ENCODE data around the gene ARL15.

The ARL15 gene

DNA sequence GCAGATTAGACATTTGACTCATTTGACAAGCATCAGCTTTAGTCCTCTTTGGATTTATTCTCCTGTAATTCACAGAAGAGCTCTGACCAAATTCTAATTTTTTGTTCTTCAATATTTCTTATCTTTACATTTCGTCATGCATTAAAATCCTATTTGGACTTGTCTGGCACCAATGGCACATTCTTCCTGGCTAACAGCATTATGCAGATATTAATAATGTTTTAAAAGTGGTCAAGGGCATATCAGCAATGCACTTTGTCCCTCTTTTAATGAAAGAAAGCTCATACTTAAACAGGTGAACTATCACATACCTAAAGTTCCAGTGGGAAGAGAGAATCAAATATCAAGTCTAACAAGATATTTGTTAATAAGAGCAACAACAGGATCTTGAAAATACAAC is 270.4 kb downstream of the ARL15 start:
- WGBS (ENCODE audit: insufficient coverage), result no CpG with 5 or more reads among the region's 1 CpG
- ChIA-PET CTCF (no interaction called here), POLR2A (no interaction called here)
- Histone ChIP-seq H3K27ac (ENCODE audit: insufficient read depth in 1 of 2, low read depth in 1 of 2, low read length in 2 of 2, poor library complexity in 1 of 2, severe bottlenecking in 2 of 2) (no peak overlapping the region), H3K36me3 (ENCODE audit: control insufficient read depth in 4 of 4, insufficient read depth in 4 of 4, low read length in 3 of 4) (no peaks in the 10 kb centered on the region), H3K27me3 (replicated peaks in 2 of 5; ENCODE audit: control insufficient read depth in 4 of 5, insufficient read depth in 5 of 5, low read length in 4 of 5) (no peaks in the 10 kb centered on the region), H3K9me3 (ENCODE audit: control extremely low read depth in 1 of 5, control insufficient read depth in 4 of 5, insufficient read depth in 2 of 5, low read depth in 1 of 5, low read length in 4 of 5) (no peaks in the 10 kb centered on the region), H3K4me1 (ENCODE audit: control extremely low read depth in 1 of 4, control insufficient read depth in 4 of 4, insufficient read depth in 4 of 4, low read length in 3 of 4) (no peaks in the 10 kb centered on the region), H3K4me3 (ENCODE audit: control insufficient read depth in 1 of 7, extremely low read depth in 1 of 7, insufficient read depth in 4 of 7, low read depth in 2 of 7, low read length in 6 of 7) (no peak overlapping the region)
- DNase-seq, result no peak

DNA sequence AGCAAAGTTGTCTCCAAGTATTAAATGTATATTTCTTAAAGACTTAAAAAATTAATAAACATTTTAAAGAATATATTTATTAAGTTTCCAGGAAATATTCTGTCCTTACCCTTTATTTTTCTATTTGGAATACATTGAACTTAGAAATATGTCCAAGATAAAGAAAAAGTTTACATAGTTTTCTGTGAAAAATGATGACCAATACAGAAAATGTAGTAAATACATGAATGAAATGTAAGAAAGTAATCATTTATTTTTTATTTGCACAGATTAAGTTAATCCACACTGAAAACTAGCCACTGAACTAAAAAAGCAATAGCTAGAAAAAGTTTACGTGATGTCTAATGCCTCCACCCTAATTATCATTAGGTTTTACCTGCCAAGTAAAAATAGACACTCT is 273.2 kb downstream of the ARL15 start:
- CTCF ChIA-PET, result no interaction called here
- Histone ChIP-seq H3K4me1 (ENCODE audit: control extremely low read depth in 1 of 4, control insufficient read depth in 4 of 4, insufficient read depth in 4 of 4, low read length in 3 of 4) (no peaks in the 10 kb centered on the region), H3K27ac (ENCODE audit: insufficient read depth in 1 of 2, low read depth in 1 of 2, low read length in 2 of 2, poor library complexity in 1 of 2, severe bottlenecking in 2 of 2) (no peak overlapping the region), H3K4me3 (ENCODE audit: control insufficient read depth in 1 of 7, extremely low read depth in 1 of 7, insufficient read depth in 4 of 7, low read depth in 2 of 7, low read length in 6 of 7) (no peak overlapping the region), H3K36me3 (ENCODE audit: control insufficient read depth in 4 of 4, insufficient read depth in 4 of 4, low read length in 3 of 4) (no peaks in the 10 kb centered on the region), H3K9me3 (ENCODE audit: control extremely low read depth in 1 of 5, control insufficient read depth in 4 of 5, insufficient read depth in 2 of 5, low read depth in 1 of 5, low read length in 4 of 5) (no peaks in the 10 kb centered on the region), H3K27me3 (replicated peaks in 2 of 5; ENCODE audit: control insufficient read depth in 4 of 5, insufficient read depth in 5 of 5, low read length in 4 of 5) (no peaks in the 10 kb centered on the region)
- WGBS (ENCODE audit: insufficient coverage), result 80% methylated on average over 1 of the region's 1 CpG
- POLR2A ChIA-PET, result no interaction called here
- DNase-seq, result no peak

DNA sequence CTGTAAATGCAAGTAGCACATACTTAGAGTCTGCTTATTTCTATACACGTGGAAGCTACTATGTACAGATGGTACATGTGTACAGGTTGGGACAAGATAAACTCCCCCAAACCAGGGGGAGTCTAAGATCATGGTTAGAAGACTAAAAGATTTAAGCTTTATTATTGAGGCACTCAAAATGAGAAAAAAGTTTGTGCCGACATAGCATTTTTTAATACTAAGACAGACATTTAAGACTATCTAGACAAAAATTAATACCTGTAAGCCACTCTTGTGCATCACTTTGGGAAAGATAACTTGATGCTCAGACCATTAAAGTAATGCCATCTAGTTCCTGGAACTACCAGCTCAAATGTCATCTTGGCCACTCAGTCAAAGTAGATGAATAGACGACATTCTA is 279.4 kb downstream of the ARL15 start:
- H3K4me1 ChIP-seq (ENCODE audit: control extremely low read depth in 1 of 4, control insufficient read depth in 4 of 4, insufficient read depth in 4 of 4, low read length in 3 of 4), result no peaks in the 10 kb centered on the region
- H3K9me3 ChIP-seq (ENCODE audit: control extremely low read depth in 1 of 5, control insufficient read depth in 4 of 5, insufficient read depth in 2 of 5, low read depth in 1 of 5, low read length in 4 of 5), result no peaks in the 10 kb centered on the region
- CTCF ChIA-PET, result interaction anchor here (0.6 to 0.8 kb wide), 2 partner anchors 24 to 604 kb away, joined by 3 read pairs; no protein-coding TSS in a partner anchor
- H3K4me3 ChIP-seq (ENCODE audit: control insufficient read depth in 1 of 7, extremely low read depth in 1 of 7, insufficient read depth in 4 of 7, low read depth in 2 of 7, low read length in 6 of 7), result no peak overlapping the region
- H3K27ac ChIP-seq (ENCODE audit: insufficient read depth in 1 of 2, low read depth in 1 of 2, low read length in 2 of 2, poor library complexity in 1 of 2, severe bottlenecking in 2 of 2), result no peak overlapping the region
- no peak for DNase-seq
- H3K36me3 ChIP-seq (ENCODE audit: control insufficient read depth in 4 of 4, insufficient read depth in 4 of 4, low read length in 3 of 4), result no peaks in the 10 kb centered on the region
- WGBS (ENCODE audit: insufficient coverage), result 100% methylated on average over 2 of the region's 3 CpGs
- POLR2A ChIA-PET, result no interaction called here
- H3K27me3 ChIP-seq (replicated peaks in 2 of 5; ENCODE audit: control insufficient read depth in 4 of 5, insufficient read depth in 5 of 5, low read length in 4 of 5), result no peaks in the 10 kb centered on the region

DNA sequence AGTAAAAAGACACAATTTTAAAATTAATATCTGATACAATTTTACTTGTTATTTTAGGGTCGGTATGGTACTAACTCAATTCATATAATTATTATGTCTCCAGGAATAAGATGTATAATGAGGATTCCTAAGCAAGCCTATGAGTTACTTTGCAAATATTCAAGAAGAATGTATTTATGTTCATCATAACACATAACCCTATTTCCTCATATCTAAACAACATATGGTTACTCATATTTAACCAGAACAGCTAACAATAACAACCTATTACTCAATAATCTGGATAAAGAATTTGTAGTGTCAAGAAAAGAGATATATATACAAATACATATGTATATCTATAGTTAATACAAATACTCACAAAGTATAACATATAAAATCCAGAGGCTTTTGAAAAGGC is 285.9 kb downstream of the ARL15 start:
- CTCF ChIA-PET, result no interaction called here

DNA sequence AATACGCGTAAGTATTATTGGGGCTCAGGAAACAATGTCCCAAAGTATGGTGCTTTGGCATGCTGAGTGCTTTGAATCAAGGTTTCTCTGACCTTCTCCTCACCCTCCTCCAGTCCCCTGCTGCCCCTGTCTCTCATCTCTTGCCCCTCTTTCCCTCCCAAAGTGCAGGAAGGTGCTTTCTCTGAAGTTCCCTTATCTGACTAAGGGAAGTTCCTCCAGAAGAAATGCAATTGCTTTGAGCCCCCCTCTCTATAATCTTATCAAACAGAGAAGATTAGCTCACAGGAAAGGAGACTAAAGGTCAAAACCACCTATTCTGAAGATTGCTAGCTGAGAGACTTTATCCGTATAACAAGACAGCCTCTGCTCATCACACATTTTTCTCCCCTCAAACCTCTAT is 288.1 kb downstream of the ARL15 start:
- POLR2A ChIA-PET, result no interaction called here

More for the DNA sequence above, 285.9 kb downstream of the ARL15 start:
- no peaks in the 10 kb centered on the region for H3K9me3 ChIP-seq (ENCODE audit: control extremely low read depth in 1 of 5, control insufficient read depth in 4 of 5, insufficient read depth in 2 of 5, low read depth in 1 of 5, low read length in 4 of 5)
- WGBS (ENCODE audit: insufficient coverage), result no CpG with 5 or more reads among the region's 1 CpG
- H3K27ac ChIP-seq (ENCODE audit: insufficient read depth in 1 of 2, low read depth in 1 of 2, low read length in 2 of 2, poor library complexity in 1 of 2, severe bottlenecking in 2 of 2), result no peak overlapping the region
- POLR2A ChIA-PET, result no interaction called here
- H3K27me3 ChIP-seq (replicated peaks in 2 of 5; ENCODE audit: control insufficient read depth in 4 of 5, insufficient read depth in 5 of 5, low read length in 4 of 5), result no peaks in the 10 kb centered on the region
- H3K4me1 ChIP-seq (ENCODE audit: control extremely low read depth in 1 of 4, control insufficient read depth in 4 of 4, insufficient read depth in 4 of 4, low read length in 3 of 4), result peaks cover 0 to 20% (median 16%) of the 10 kb centered on the region in 4 experiments
- no peaks in the 10 kb centered on the region for H3K36me3 ChIP-seq (ENCODE audit: control insufficient read depth in 4 of 4, insufficient read depth in 4 of 4, low read length in 3 of 4)
- no peak overlapping the region for H3K4me3 ChIP-seq (ENCODE audit: control insufficient read depth in 1 of 7, extremely low read depth in 1 of 7, insufficient read depth in 4 of 7, low read depth in 2 of 7, low read length in 6 of 7)
- DNase-seq, result no peak

DNA sequence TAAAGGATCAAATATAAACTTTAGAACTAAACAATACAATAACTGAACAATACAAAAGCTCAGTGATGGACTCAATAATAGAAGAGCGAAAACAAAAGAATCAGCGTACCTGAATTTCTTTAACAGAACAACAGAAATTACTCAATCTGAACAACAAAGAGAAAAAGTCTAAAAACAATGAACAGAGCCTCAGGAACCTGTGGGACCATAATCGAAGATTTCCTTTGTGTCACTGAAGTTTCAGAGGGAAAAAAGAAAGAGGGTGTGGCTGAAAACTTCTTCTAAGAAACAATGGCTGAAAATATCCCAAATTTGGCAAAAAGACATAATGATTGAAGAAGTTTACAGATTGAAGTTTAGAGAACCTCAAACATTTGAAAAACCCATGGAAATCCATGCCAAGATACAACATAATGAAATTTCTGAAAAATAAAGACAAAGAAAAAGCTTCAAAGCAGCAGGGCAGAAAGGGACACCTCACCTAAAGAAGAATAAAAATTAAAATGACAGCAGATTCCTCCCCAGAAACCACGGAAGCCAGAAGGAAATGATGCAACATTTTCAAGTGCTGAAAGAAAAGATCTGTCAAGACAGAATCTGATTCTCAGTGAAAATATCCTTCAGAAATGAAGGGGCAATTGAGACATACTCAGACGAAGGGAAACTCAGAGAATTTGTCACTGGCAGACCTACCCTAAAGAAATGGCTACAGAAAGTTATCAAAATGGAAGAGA is 288.8 kb downstream of the ARL15 start:
- 28% methylated on average over 3 of the region's 5 CpGs for WGBS (ENCODE audit: insufficient coverage)
- Histone ChIP-seq H3K9me3 (ENCODE audit: control extremely low read depth in 1 of 5, control insufficient read depth in 4 of 5, insufficient read depth in 2 of 5, low read depth in 1 of 5, low read length in 4 of 5) (no peaks in the 10 kb centered on the region), H3K4me1 (ENCODE audit: control extremely low read depth in 1 of 4, control insufficient read depth in 4 of 4, insufficient read depth in 4 of 4, low read length in 3 of 4) (peaks cover 0 to 20% (median 16%) of the 10 kb centered on the region in 4 experiments), H3K36me3 (ENCODE audit: control insufficient read depth in 4 of 4, insufficient read depth in 4 of 4, low read length in 3 of 4) (no peaks in the 10 kb centered on the region), H3K27ac (ENCODE audit: insufficient read depth in 1 of 2, low read depth in 1 of 2, low read length in 2 of 2, poor library complexity in 1 of 2, severe bottlenecking in 2 of 2) (peak overlapping the region in 1 of 2 experiments; percentile 46), H3K4me3 (ENCODE audit: control insufficient read depth in 1 of 7, extremely low read depth in 1 of 7, insufficient read depth in 4 of 7, low read depth in 2 of 7, low read length in 6 of 7) (peak overlapping the region in 3 of 7 experiments; percentile 12 to 32 (median 31)), H3K27me3 (replicated peaks in 2 of 5; ENCODE audit: control insufficient read depth in 4 of 5, insufficient read depth in 5 of 5, low read length in 4 of 5) (no peaks in the 10 kb centered on the region)
- POLR2A ChIA-PET, result no interaction called here
- CTCF ChIA-PET, result no interaction called here
- peak; percentile 14 to 72 (median 64) for DNase-seq

More for the DNA sequence above, 288.1 kb downstream of the ARL15 start:
- peak in 1 of 3 donors; percentile 11 for DNase-seq
- H3K4me3 ChIP-seq (ENCODE audit: control insufficient read depth in 1 of 7, extremely low read depth in 1 of 7, insufficient read depth in 4 of 7, low read depth in 2 of 7, low read length in 6 of 7), result peak overlapping the region in 3 of 7 experiments; percentile 12 to 32 (median 31)
- H3K36me3 ChIP-seq (ENCODE audit: control insufficient read depth in 4 of 4, insufficient read depth in 4 of 4, low read length in 3 of 4), result no peaks in the 10 kb centered on the region
- CTCF ChIA-PET, result no interaction called here
- 75% methylated on average over 2 of the region's 3 CpGs for WGBS (ENCODE audit: insufficient coverage)
- H3K4me1 ChIP-seq (ENCODE audit: control extremely low read depth in 1 of 4, control insufficient read depth in 4 of 4, insufficient read depth in 4 of 4, low read length in 3 of 4), result peaks cover 0 to 20% (median 16%) of the 10 kb centered on the region in 4 experiments
- no peaks in the 10 kb centered on the region for H3K27me3 ChIP-seq (replicated peaks in 2 of 5; ENCODE audit: control insufficient read depth in 4 of 5, insufficient read depth in 5 of 5, low read length in 4 of 5)
- H3K27ac ChIP-seq (ENCODE audit: insufficient read depth in 1 of 2, low read depth in 1 of 2, low read length in 2 of 2, poor library complexity in 1 of 2, severe bottlenecking in 2 of 2), result peak overlapping the region in 1 of 2 experiments; percentile 46
- no peaks in the 10 kb centered on the region for H3K9me3 ChIP-seq (ENCODE audit: control extremely low read depth in 1 of 5, control insufficient read depth in 4 of 5, insufficient read depth in 2 of 5, low read depth in 1 of 5, low read length in 4 of 5)

DNA sequence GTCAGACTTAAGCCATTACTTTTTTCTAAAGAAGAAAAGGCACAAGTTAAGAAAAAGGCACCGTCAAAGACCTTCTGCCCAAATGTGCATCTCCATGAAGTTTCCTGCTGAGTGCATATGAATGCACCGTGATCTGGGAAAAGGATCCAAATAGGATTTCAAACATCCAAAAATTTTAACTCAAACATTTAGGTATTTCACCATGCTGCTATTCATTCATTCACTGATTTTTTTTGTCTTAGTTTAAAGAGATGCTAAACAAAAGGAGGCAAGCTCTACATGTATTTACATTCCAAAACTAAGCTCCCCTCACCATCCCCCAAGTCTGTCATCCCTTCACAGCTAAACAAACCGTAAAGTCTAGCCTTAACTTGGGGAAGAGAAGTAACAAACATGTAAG is 291.9 kb downstream of the ARL15 start:
- 100% methylated on average over 2 of the region's 3 CpGs for WGBS (ENCODE audit: insufficient coverage)
- no peak for DNase-seq
- Histone ChIP-seq H3K27me3 (replicated peaks in 2 of 5; ENCODE audit: control insufficient read depth in 4 of 5, insufficient read depth in 5 of 5, low read length in 4 of 5) (no peaks in the 10 kb centered on the region), H3K27ac (ENCODE audit: insufficient read depth in 1 of 2, low read depth in 1 of 2, low read length in 2 of 2, poor library complexity in 1 of 2, severe bottlenecking in 2 of 2) (no peak overlapping the region), H3K4me1 (ENCODE audit: control extremely low read depth in 1 of 4, control insufficient read depth in 4 of 4, insufficient read depth in 4 of 4, low read length in 3 of 4) (peaks cover 0 to 18% (median 16%) of the 10 kb centered on the region in 4 experiments), H3K9me3 (ENCODE audit: control extremely low read depth in 1 of 5, control insufficient read depth in 4 of 5, insufficient read depth in 2 of 5, low read depth in 1 of 5, low read length in 4 of 5) (peaks cover 0 to 9% (median 3%) of the 10 kb centered on the region in 5 experiments), H3K36me3 (ENCODE audit: control insufficient read depth in 4 of 4, insufficient read depth in 4 of 4, low read length in 3 of 4) (no peaks in the 10 kb centered on the region), H3K4me3 (ENCODE audit: control insufficient read depth in 1 of 7, extremely low read depth in 1 of 7, insufficient read depth in 4 of 7, low read depth in 2 of 7, low read length in 6 of 7) (no peak overlapping the region)
- CTCF ChIA-PET, result no interaction called here
- POLR2A ChIA-PET, result no interaction called here
